ENCODE measurements around the gene SMC3.

SMC3 gene

DNA sequence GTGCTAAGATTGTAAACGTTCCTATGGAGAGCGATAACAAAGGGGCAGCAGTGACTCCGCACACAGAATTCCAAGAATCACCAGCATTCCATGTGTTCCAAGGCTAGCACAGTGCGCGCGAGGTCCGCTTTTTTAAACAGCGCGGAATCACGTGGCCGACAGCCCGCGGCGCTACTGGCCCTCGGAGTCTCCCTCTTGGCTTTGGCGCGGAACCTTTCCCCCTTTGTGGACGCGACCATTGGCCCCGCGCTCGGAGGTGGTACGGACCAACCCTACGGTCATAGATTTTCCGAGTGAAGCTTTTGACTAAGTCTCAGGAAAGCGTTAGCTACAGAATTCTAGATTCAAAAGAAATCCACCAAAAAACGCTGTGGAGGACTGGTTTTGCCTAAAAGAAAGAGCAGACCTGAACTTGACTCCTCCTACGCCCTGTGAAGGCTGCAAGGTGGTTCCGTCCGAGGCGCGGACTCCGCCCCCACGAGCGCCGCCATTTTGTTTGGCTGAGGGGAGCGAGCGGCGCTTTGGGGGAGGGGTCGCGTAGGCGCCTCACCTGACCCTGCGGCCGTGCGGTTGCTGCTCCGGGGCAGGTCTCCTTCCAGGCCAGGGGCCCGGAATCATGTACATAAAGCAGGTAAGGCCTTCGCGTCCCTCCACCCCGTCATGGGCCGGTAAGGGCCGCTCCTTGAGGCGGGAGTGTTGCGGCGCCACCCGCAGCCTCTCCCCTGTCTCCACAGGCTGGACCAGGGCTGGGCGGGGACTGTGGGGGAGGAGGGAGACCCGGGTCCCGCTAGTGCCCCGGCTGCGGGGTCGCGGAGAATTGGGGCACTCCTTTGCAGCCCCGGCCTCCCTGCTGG, at the start of gene SMC3:
TSS of gene SMC3 (plus strand) at position 495 of the 854 bp plus-strand sequence. CDS start at position 617, 122 bp downstream.
- Histone ChIP-seq H3K4me1 (ENCODE audit: low read depth, poor library complexity, severe bottlenecking) (peaks cover 46% of the 10 kb centered on the region), H3K36me3 (ENCODE audit: insufficient read depth) (0 out of 2 replicates have a peak, but pooled peaks cover 5% of the 10 kb centered on the region)

DNA sequence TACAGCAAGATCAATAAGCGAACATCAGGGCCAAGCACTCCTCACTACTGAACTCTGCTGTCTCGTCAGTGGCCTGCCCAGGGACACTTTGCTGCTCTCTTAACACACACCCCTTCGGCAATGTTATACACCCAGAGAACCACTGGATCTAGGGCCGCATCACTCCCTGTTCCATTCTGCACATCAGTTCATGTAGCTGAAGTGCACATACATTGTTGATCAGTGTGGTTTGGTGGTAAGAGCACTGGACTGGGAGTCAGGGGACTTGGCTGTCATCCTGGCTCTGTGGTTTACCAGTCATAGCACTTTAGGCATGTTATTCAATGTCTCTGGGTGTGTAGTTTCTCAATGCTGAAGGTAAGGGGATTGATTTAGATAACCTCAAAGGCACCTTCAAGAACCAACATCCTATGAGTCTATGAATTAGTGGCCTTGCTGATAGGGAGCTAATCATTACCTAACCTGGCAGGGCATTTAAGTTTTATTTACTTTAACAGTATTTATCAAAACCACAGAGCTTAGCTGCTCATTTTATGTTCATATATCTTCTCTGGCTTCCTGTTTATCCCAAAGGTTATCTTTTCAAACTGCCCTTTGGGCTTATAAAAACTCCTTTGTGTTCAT, 45.0 kb upstream of the SMC3 start:
- peak overlapping the region; percentile 43; the same call in 1 of the 2 replicates for H3K4me2 ChIP-seq
- TF ChIP-seq, protein P1, sequence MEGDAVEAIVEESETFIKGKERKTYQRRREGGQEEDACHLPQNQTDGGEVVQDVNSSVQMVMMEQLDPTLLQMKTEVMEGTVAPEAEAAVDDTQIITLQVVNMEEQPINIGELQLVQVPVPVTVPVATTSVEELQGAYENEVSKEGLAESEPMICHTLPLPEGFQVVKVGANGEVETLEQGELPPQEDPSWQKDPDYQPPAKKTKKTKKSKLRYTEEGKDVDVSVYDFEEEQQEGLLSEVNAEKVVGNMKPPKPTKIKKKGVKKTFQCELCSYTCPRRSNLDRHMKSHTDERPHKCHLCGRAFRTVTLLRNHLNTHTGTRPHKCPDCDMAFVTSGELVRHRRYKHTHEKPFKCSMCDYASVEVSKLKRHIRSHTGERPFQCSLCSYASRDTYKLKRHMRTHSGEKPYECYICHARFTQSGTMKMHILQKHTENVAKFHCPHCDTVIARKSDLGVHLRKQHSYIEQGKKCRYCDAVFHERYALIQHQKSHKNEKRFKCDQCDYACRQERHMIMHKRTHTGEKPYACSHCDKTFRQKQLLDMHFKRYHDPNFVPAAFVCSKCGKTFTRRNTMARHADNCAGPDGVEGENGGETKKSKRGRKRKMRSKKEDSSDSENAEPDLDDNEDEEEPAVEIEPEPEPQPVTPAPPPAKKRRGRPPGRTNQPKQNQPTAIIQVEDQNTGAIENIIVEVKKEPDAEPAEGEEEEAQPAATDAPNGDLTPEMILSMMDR (conservative IDR thresholded peaks at IDR 0.05; ENCODE audit: low read depth, low read length) = no peak
- no peaks in the 10 kb centered on the region for H3K36me3 ChIP-seq (ENCODE audit: insufficient read depth)

More for the DNA sequence above, at the start of gene SMC3:
- Histone ChIP-seq H3K79me2 (ENCODE audit: insufficient read depth, low read depth) (peaks cover 48% of the 10 kb centered on the region), H3K27me3 (ENCODE audit: insufficient read depth, low read depth) (no peaks in the 10 kb centered on the region), H4K20me1 (ENCODE audit: insufficient read depth) (0 out of 2 replicates have a peak, but pooled peaks cover 5% of the 10 kb centered on the region), H3K4me2 (peak within 1 kb of the TSS; percentile 98), H3K9ac (peak within 1 kb of the TSS; percentile 97), H3K4me3 (IDR thresholded peaks at IDR 0.05; ENCODE audit: insufficient read depth, low read depth, low read length) (no peak within 1 kb of the TSS), H3K27ac (peak within 1 kb of the TSS; percentile 95), H2AFZ (ENCODE audit: low read depth) (peak within 1 kb of the TSS; percentile 89)
- TF ChIP-seq, protein P1 (conservative IDR thresholded peaks at IDR 0.05; ENCODE audit: low read depth, low read length) = no peak

DNA sequence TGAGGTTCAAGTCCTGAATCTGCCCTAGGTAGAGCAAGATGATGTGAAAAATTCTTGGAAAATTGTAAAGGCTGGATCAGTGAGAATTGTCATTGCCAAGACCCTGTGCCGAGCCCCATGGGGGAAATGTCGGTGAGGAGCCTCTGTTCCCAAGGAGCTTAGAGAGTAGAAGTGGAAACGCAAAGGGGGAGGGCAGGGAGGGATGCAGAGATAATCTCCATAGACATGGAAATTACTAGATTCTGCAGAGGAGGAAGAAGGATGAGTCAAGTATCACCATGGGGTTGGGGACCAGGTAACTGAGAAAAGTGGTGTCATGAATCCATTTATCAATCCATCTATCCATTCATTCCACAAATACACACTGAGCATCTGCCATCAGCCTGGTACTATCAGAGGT, 43.8 kb upstream of the SMC3 start:
- Histone ChIP-seq H3K4me3 (IDR thresholded peaks at IDR 0.05; ENCODE audit: insufficient read depth, low read depth, low read length) (no peak overlapping the region), H3K79me2 (ENCODE audit: insufficient read depth, low read depth) (no peaks in the 10 kb centered on the region), H4K20me1 (ENCODE audit: insufficient read depth) (no peaks in the 10 kb centered on the region; the same call in 1 of the 2 replicates), H3K27ac (no peak overlapping the region), H3K36me3 (ENCODE audit: insufficient read depth) (no peaks in the 10 kb centered on the region), H2AFZ (ENCODE audit: low read depth) (no peak overlapping the region), H3K9ac (no peak overlapping the region), H3K27me3 (ENCODE audit: insufficient read depth, low read depth) (no peaks in the 10 kb centered on the region), H3K4me1 (ENCODE audit: low read depth, poor library complexity, severe bottlenecking) (peaks cover 51% of the 10 kb centered on the region), H3K4me2 (no peak overlapping the region)
- TF ChIP-seq, protein P1 (conservative IDR thresholded peaks at IDR 0.05; ENCODE audit: low read depth, low read length) = no peak

More for the DNA sequence above, 45.0 kb upstream of the SMC3 start:
- Histone ChIP-seq H3K27ac (no peak overlapping the region), H3K9ac (no peak overlapping the region), H2AFZ (ENCODE audit: low read depth) (no peak overlapping the region), H3K4me1 (ENCODE audit: low read depth, poor library complexity, severe bottlenecking) (peaks cover 43% of the 10 kb centered on the region), H4K20me1 (ENCODE audit: insufficient read depth) (no peaks in the 10 kb centered on the region; the same call in 1 of the 2 replicates), H3K4me3 (IDR thresholded peaks at IDR 0.05; ENCODE audit: insufficient read depth, low read depth, low read length) (no peak overlapping the region), H3K79me2 (ENCODE audit: insufficient read depth, low read depth) (no peaks in the 10 kb centered on the region), H3K27me3 (ENCODE audit: insufficient read depth, low read depth) (no peaks in the 10 kb centered on the region)

DNA sequence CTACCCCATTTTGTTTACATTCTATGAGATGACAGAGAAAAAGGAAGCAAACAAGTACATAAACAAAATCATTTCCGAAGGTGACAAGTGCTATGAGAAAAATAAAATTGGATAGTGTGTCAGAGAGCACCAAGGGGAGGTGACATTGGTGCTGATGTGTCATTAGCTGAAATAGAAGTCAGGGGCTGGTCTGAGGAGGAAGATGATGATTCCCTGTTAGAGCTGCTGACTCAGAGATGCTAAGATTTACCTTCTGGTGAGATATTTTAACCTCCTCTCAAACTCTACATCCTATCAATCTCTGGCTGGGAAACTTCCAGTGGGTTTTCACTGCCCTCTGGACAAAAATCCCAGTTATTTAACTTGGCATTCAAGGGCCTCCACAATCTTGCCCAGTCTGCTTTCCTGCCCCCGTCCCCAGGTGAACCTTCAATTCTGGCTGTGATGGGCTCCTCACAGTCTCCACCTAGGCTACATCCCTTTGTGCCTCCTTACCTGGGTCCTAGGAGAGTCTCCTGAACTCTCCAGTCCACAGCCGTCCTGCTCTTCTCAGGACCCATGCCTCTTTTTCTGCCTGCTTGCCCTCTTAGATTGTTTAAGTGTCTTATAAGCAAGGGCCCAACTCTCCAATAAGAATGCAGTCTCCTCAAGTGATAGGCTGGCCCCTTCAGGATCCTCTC, 43.2 kb upstream of the SMC3 start:
- H3K27ac ChIP-seq = no peak overlapping the region
- H2AFZ ChIP-seq (ENCODE audit: low read depth) = no peak overlapping the region
- H3K9ac ChIP-seq = no peak overlapping the region
- no peaks in the 10 kb centered on the region for H3K27me3 ChIP-seq (ENCODE audit: insufficient read depth, low read depth)
- TF ChIP-seq, protein P1 (conservative IDR thresholded peaks at IDR 0.05; ENCODE audit: low read depth, low read length) = no peak
- H3K4me2 ChIP-seq = peak overlapping the region; percentile 25; the same call in 1 of the 2 replicates
- no peaks in the 10 kb centered on the region; the same call in 1 of the 2 replicates for H4K20me1 ChIP-seq (ENCODE audit: insufficient read depth)
- H3K79me2 ChIP-seq (ENCODE audit: insufficient read depth, low read depth) = no peaks in the 10 kb centered on the region
- peaks cover 57% of the 10 kb centered on the region for H3K4me1 ChIP-seq (ENCODE audit: low read depth, poor library complexity, severe bottlenecking)
- no peaks in the 10 kb centered on the region for H3K36me3 ChIP-seq (ENCODE audit: insufficient read depth)
- no peak overlapping the region for H3K4me3 ChIP-seq (IDR thresholded peaks at IDR 0.05; ENCODE audit: insufficient read depth, low read depth, low read length)

Data from KMS-11 (cell line).